ENCODE data around the gene RBFOX2. TPM values are rescaled to one million over a fixed set of nuclear protein-coding genes. Genes with fewer than 3 reads are reported as not detected.

Gene RBFOX2
- total RNA-seq, 1 experiment from 2014 or later, result 81.1 TPM

DNA sequence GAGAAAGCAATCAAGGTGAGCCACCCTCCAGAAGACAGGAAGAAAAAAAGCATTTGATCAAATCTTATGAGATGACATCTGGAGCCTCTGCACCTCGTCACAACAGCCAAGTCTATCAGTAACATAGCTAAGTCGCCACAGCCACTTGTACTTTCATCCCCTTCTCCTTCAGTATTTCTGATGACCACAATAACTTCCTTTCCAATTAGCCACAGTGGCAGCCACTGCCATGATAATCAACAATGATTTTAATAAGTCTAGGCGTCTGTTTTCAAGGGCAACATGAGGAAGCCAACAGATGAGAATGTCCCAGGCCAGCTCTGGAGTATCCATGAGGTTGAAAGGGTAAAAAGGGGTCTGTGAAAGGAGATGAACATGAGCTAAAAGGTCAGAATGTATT lies 29.9 kb downstream of the RBFOX2 start:
- in situ Hi-C loops (cut with HindIII; ENCODE audit: low pct_unique_long_range_greater_than_20kb, low sequenced_read_pairs), result no loop called here
- ATAC-seq, result no peak
- H3K27me3 ChIP-seq (ENCODE audit: control insufficient read depth, insufficient read depth, low read length), result no peaks in the 10 kb centered on the region
- H3K4me3 ChIP-seq (ENCODE audit: low read depth in 2 of 2, low read length in 2 of 2), result no peak overlapping the region
- H3K4me1 ChIP-seq (ENCODE audit: control insufficient read depth, insufficient read depth, low read length), result peaks cover 18% of the 10 kb centered on the region
- H3K9me3 ChIP-seq (ENCODE audit: control insufficient read depth, insufficient read depth, low read depth, low read length), result no peaks in the 10 kb centered on the region
- intact Hi-C loops (cut with micrococcal nuclease; ENCODE audit: unreplicated experiment), result no loop called here
- CTCF ChIA-PET, result no interaction called here
- TF ChIP-seq, protein P1, sequence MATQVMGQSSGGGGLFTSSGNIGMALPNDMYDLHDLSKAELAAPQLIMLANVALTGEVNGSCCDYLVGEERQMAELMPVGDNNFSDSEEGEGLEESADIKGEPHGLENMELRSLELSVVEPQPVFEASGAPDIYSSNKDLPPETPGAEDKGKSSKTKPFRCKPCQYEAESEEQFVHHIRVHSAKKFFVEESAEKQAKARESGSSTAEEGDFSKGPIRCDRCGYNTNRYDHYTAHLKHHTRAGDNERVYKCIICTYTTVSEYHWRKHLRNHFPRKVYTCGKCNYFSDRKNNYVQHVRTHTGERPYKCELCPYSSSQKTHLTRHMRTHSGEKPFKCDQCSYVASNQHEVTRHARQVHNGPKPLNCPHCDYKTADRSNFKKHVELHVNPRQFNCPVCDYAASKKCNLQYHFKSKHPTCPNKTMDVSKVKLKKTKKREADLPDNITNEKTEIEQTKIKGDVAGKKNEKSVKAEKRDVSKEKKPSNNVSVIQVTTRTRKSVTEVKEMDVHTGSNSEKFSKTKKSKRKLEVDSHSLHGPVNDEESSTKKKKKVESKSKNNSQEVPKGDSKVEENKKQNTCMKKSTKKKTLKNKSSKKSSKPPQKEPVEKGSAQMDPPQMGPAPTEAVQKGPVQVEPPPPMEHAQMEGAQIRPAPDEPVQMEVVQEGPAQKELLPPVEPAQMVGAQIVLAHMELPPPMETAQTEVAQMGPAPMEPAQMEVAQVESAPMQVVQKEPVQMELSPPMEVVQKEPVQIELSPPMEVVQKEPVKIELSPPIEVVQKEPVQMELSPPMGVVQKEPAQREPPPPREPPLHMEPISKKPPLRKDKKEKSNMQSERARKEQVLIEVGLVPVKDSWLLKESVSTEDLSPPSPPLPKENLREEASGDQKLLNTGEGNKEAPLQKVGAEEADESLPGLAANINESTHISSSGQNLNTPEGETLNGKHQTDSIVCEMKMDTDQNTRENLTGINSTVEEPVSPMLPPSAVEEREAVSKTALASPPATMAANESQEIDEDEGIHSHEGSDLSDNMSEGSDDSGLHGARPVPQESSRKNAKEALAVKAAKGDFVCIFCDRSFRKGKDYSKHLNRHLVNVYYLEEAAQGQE (IDR thresholded peaks at IDR 0.05; ENCODE audit: insufficient read depth in 1 of 2, low read depth in 2 of 2, low read length in 1 of 2), result no peak
- TF ChIP-seq POLR2AphosphoS5 (IDR thresholded peaks at IDR 0.05; ENCODE audit: low read depth, low read length) (no peak), TCF7L2 (IDR thresholded peaks at IDR 0.05; ENCODE audit: low read depth, low read length) (no peak), SIN3A (IDR thresholded peaks at IDR 0.05; ENCODE audit: borderline replicate concordance, insufficient read depth, low read depth, low read length) (no peak)
- TF ChIP-seq, protein P2, sequence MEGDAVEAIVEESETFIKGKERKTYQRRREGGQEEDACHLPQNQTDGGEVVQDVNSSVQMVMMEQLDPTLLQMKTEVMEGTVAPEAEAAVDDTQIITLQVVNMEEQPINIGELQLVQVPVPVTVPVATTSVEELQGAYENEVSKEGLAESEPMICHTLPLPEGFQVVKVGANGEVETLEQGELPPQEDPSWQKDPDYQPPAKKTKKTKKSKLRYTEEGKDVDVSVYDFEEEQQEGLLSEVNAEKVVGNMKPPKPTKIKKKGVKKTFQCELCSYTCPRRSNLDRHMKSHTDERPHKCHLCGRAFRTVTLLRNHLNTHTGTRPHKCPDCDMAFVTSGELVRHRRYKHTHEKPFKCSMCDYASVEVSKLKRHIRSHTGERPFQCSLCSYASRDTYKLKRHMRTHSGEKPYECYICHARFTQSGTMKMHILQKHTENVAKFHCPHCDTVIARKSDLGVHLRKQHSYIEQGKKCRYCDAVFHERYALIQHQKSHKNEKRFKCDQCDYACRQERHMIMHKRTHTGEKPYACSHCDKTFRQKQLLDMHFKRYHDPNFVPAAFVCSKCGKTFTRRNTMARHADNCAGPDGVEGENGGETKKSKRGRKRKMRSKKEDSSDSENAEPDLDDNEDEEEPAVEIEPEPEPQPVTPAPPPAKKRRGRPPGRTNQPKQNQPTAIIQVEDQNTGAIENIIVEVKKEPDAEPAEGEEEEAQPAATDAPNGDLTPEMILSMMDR (IDR thresholded peaks at IDR 0.05), result no peak
- POLR2A ChIA-PET, result interaction anchor here (0.6 kb wide), 1 partner anchor 16 kb away, joined by 3 read pairs; no protein-coding TSS in a partner anchor
- no peak for DNase-seq (ENCODE audit: low read depth, low spot score)
- no peak overlapping the region for H3K27ac ChIP-seq (ENCODE audit: low read length)
- BruUV-seq (replicated peaks), result no TSS peak
- H3K36me3 ChIP-seq (ENCODE audit: control insufficient read depth, insufficient read depth, low read length), result no peaks in the 10 kb centered on the region

DNA sequence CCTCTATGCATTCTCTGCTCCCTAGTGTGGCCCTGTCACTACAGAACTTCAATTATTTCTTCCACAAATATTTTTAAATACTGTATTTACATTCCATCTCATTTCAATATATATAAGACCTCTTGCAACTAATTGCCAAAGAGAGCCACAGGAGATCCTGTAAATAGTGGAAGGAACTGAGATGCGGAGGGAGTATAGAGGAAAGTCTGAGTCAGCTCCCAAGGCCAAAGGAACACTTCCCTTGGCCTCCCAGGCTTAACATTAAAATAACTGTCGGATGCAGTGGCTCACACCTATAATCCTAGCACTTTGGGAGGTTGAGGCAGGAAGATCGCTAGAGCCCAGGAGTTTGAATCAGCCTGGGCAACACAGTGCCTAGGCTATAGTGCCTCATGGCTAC lies 31.2 kb downstream of the RBFOX2 start:
- intact Hi-C loops (cut with micrococcal nuclease; ENCODE audit: unreplicated experiment) (no loop called here), in situ Hi-C loops (cut with HindIII; ENCODE audit: low pct_unique_long_range_greater_than_20kb, low sequenced_read_pairs) (no loop called here)
- no peaks in the 10 kb centered on the region for H3K27me3 ChIP-seq (ENCODE audit: control insufficient read depth, insufficient read depth, low read length)
- no peak overlapping the region for H3K4me3 ChIP-seq (ENCODE audit: low read depth in 2 of 2, low read length in 2 of 2)
- H3K36me3 ChIP-seq (ENCODE audit: control insufficient read depth, insufficient read depth, low read length), result no peaks in the 10 kb centered on the region
- CTCF ChIA-PET, result no interaction called here
- TF ChIP-seq TCF7L2 (IDR thresholded peaks at IDR 0.05; ENCODE audit: low read depth, low read length) (no peak), POLR2AphosphoS5 (IDR thresholded peaks at IDR 0.05; ENCODE audit: low read depth, low read length) (no peak), SIN3A (IDR thresholded peaks at IDR 0.05; ENCODE audit: borderline replicate concordance, insufficient read depth, low read depth, low read length) (no peak)
- TF ChIP-seq, protein P1 (IDR thresholded peaks at IDR 0.05; ENCODE audit: insufficient read depth in 1 of 2, low read depth in 2 of 2, low read length in 1 of 2), result no peak
- TF ChIP-seq, protein P2 (IDR thresholded peaks at IDR 0.05), result no peak
- no peak overlapping the region for H3K27ac ChIP-seq (ENCODE audit: low read length)
- no peaks in the 10 kb centered on the region for H3K9me3 ChIP-seq (ENCODE audit: control insufficient read depth, insufficient read depth, low read depth, low read length)
- H3K4me1 ChIP-seq (ENCODE audit: control insufficient read depth, insufficient read depth, low read length), result peaks cover 14% of the 10 kb centered on the region
- DNase-seq (ENCODE audit: low read depth, low spot score), result no peak
- ATAC-seq, result no peak
- POLR2A ChIA-PET, result no interaction called here
- BruUV-seq (replicated peaks), result no TSS peak

All from Panc1 (cell line).